ENCODE results near the gene ACBD7. TPM values are rescaled to one million over a fixed set of nuclear protein-coding genes. Genes with fewer than 3 reads are reported as not detected.

Gene ACBD7
- total RNA-seq, 2 experiments from 2014 or later, result 1.6 to 2.0 TPM

DNA sequence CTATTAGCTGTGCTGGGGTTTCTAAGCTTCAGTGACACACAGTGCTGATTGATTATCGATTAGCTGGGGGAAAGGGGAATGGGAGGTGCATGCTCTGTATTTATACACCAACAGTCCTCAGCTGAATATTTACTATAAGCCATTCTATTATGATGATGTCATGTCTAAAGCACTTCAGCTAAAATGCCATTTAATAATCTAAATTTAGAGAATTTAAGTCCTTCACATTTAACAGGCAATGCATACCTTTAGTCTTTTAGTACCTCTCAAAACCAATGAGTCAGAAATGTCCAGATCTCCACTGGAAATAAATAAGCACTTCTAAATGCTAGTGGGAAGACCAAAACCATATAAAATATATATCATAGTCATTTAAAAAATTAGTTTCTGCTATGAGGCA lies 33.1 kb upstream of the ACBD7 start:
- H3K36me3 Mint-ChIP-seq (ENCODE audit: low read depth), result peaks cover 46% of the 10 kb centered on the region
- POLR2A ChIA-PET, result interaction anchor here (0.6 to 1.7 kb wide), 3 partner anchors 10 to 18 kb away, joined by 3 to 5 read pairs (median 3); no protein-coding TSS in a partner anchor
- no peaks in the 10 kb centered on the region for H3K27me3 Mint-ChIP-seq
- CTCF ChIA-PET, result interaction anchor here (1.3 to 3.3 kb wide), 2 partner anchors 15 to 46 kb away, joined by 4 to 11 read pairs; partner anchors contain the start of gene NMT2
- intact Hi-C loops (cut with micrococcal nuclease), result no loop called here
- peaks cover 28% of the 10 kb centered on the region for H3K4me1 Mint-ChIP-seq (ENCODE audit: low read depth)
- TF ChIP-seq, protein P1, sequence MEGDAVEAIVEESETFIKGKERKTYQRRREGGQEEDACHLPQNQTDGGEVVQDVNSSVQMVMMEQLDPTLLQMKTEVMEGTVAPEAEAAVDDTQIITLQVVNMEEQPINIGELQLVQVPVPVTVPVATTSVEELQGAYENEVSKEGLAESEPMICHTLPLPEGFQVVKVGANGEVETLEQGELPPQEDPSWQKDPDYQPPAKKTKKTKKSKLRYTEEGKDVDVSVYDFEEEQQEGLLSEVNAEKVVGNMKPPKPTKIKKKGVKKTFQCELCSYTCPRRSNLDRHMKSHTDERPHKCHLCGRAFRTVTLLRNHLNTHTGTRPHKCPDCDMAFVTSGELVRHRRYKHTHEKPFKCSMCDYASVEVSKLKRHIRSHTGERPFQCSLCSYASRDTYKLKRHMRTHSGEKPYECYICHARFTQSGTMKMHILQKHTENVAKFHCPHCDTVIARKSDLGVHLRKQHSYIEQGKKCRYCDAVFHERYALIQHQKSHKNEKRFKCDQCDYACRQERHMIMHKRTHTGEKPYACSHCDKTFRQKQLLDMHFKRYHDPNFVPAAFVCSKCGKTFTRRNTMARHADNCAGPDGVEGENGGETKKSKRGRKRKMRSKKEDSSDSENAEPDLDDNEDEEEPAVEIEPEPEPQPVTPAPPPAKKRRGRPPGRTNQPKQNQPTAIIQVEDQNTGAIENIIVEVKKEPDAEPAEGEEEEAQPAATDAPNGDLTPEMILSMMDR (IDR thresholded peaks at IDR 0.05), result no peak
- no peak overlapping the region for H3K27ac Mint-ChIP-seq
- ATAC-seq, result no peak
- H3K4me3 Mint-ChIP-seq, result no peak overlapping the region
- DNase-seq, result no peak
- no peaks in the 10 kb centered on the region for H3K9me3 Mint-ChIP-seq

DNA sequence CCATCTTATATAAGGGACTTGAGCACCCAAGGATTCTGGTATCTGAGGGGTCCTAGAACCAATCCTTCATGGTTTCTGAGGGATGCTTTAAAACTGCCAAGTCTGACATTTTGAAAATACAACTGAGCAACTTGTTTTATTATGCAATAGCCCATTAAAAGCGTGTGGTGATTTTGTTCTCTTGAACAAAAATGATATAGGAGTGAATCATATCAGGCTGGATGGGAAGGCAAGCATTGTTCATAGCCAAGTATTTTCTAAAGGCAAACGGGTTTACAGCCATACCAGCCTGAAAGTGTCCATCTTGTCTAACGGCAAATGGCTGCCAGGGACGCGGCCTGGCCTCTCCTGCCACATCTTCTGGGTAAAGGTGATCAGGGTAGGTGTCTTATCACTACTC lies 31.9 kb upstream of the ACBD7 start:
- ChIA-PET CTCF (interaction anchor here (1.3 to 3.3 kb wide), 2 partner anchors 14 to 47 kb away, joined by 4 to 11 read pairs; partner anchors contain the start of gene NMT2), POLR2A (no interaction called here)
- H3K9me3 Mint-ChIP-seq, result no peaks in the 10 kb centered on the region
- TF ChIP-seq, protein P1 (IDR thresholded peaks at IDR 0.05), result no peak
- ATAC-seq (no peak), DNase-seq (no peak)
- intact Hi-C loops (cut with micrococcal nuclease), result no loop called here
- peaks cover 28% of the 10 kb centered on the region for H3K4me1 Mint-ChIP-seq (ENCODE audit: low read depth)
- no peaks in the 10 kb centered on the region for H3K27me3 Mint-ChIP-seq
- no peak overlapping the region for H3K27ac Mint-ChIP-seq
- no peak overlapping the region for H3K4me3 Mint-ChIP-seq
- peaks cover 39% of the 10 kb centered on the region for H3K36me3 Mint-ChIP-seq (ENCODE audit: low read depth)

DNA sequence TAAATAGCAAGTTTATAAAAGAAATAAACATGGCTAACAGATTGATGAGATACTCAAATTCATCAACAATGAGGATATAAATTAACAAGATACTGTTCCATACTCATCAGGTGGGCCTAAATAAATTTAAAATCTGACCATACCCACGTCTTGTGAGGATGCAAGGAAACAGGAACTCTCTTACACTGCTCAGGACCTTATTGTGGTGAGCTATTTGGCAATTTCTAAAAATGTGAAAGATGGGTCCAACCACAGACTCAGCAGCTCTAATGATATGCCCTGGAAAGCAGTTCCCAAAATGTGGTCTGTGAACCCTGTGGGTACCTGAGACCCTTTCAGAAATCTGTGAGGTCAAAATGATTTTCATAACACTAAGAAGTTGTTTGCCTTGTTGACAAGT lies 30.0 kb upstream of the ACBD7 start:
- CTCF ChIA-PET, result interaction anchor here (0.8 kb wide), 1 partner anchor 12 kb away, joined by 4 read pairs; no protein-coding TSS in a partner anchor
- ATAC-seq, result no peak

DNA sequence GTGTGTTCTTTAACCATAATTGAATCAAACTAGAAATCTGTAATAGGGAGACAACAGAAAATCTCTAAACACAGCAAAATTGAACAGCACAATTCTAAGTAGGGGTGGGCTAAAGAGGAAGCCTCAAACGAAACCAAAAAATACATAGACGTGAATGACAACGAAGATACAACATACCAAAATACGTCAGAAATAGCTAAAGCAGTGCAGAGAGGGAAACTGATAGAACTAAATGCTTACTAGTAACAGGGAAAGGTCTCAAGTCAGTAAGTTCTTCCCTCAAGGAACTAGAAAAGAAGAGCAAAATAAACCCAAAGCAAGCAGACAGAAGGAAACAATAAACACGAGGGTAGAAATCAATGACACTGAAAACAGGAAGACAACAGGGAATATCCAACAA lies 27.6 kb upstream of the ACBD7 start:
- DNase-seq, result no peak
- Mint-ChIP-seq H3K4me1 (ENCODE audit: low read depth) (peaks cover 3% of the 10 kb centered on the region), H3K27me3 (no peaks in the 10 kb centered on the region), H3K4me3 (no peak overlapping the region), H3K27ac (no peak overlapping the region), H3K36me3 (ENCODE audit: low read depth) (peaks cover 28% of the 10 kb centered on the region), H3K9me3 (no peaks in the 10 kb centered on the region)
- TF ChIP-seq, protein P1 (IDR thresholded peaks at IDR 0.05), result no peak
- ChIA-PET POLR2A (interaction anchor here (1.2 kb wide), 1 partner anchor 16 kb away, joined by 3 read pairs; no protein-coding TSS in a partner anchor), CTCF (interaction anchor here (3.7 kb wide), 1 partner anchor 10 kb away, joined by 14 read pairs; no protein-coding TSS in a partner anchor)
- intact Hi-C loops (cut with micrococcal nuclease), result no loop called here
- no peak for ATAC-seq

More for the DNA sequence above, 30.0 kb upstream of the ACBD7 start:
- Mint-ChIP-seq H3K9me3 (no peaks in the 10 kb centered on the region), H3K4me3 (no peak overlapping the region), H3K27me3 (no peaks in the 10 kb centered on the region), H3K4me1 (ENCODE audit: low read depth) (peaks cover 14% of the 10 kb centered on the region), H3K27ac (no peak overlapping the region), H3K36me3 (ENCODE audit: low read depth) (peaks cover 27% of the 10 kb centered on the region)
- DNase-seq, result no peak
- intact Hi-C loops (cut with micrococcal nuclease), result no loop called here
- POLR2A ChIA-PET, result interaction anchor here (1.7 kb wide), 1 partner anchor 19 kb away, joined by 4 read pairs; no protein-coding TSS in a partner anchor
- TF ChIP-seq, protein P1 (IDR thresholded peaks at IDR 0.05), result no peak

DNA sequence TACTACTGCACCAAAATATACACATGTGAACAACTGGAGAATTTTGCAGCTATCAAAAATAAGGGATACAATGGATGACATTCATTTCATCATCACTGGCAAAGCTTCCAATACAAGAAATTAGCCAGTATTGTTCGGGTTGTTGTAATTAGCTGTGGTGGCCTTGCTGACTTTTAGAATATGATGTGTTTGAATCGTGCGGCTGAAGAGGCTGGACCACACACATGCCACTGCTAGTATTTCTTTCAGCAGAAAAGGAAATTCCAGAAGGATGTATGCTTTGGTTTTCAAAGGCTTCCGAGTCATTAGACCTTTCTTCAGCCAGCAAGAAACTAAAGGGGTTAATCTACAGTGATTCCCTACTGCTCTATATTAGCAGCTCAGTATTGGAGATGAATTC lies 25.2 kb upstream of the ACBD7 start:
- intact Hi-C loops (cut with micrococcal nuclease), result no loop called here
- Mint-ChIP-seq H3K27me3 (no peaks in the 10 kb centered on the region), H3K4me1 (ENCODE audit: low read depth) (peaks cover 3% of the 10 kb centered on the region), H3K4me3 (no peak overlapping the region), H3K9me3 (no peaks in the 10 kb centered on the region), H3K36me3 (ENCODE audit: low read depth) (peaks cover 17% of the 10 kb centered on the region), H3K27ac (no peak overlapping the region)
- DNase-seq (no peak), ATAC-seq (no peak)
- TF ChIP-seq, protein P1 (IDR thresholded peaks at IDR 0.05), result no peak
- CTCF ChIA-PET, result interaction anchor here (1.3 kb wide), 1 partner anchor 9 kb away, joined by 5 read pairs; no protein-coding TSS in a partner anchor
- POLR2A ChIA-PET, result interaction anchor here (0.7 to 0.8 kb wide), 3 partner anchors 16 to 51 kb away, joined by 3 to 5 read pairs (median 3); no protein-coding TSS in a partner anchor

Data from activated CD8-positive, alpha-beta T cell treated with anti-CD3 and anti-CD28 coated beads for 36 hours (primary cell).